Breast epithelium (tissue), 4 donors: ENCODE measurements around the gene GRSF1. TPM values are rescaled to one million over a fixed set of nuclear protein-coding genes. Genes with fewer than 3 reads are reported as not detected.

ENCODE experiments used
- DNase-seq, 2 donors: peaks; one replicate each; pipeline ENCODE4 v3.0.0-alpha.2; 2019; ENCODE audit warnings: low spot score in 2 of 2
- H3K27ac ChIP-seq, 2 donors: fragments of 200-600 bp; sonication (generic) in 1 of 2; one replicate each; pipeline ENCODE4 v1.5.1; 2016 to 2019; ENCODE audit warnings: mild to moderate bottlenecking in 1 of 2
- H3K27me3 ChIP-seq, 2 donors: fragments of 200-600 bp; sonication (generic) in 1 of 2; one replicate each; pipeline versions ENCODE4 v1.5.1 to v1.6.0; 2017 to 2019; ENCODE audit warnings: control low read depth in 1 of 2, mild to moderate bottlenecking in 1 of 2
- H3K36me3 ChIP-seq: fragments of 200-600 bp; one replicate; pipeline ENCODE4 v1.5.1; 2019
- H3K4me1 ChIP-seq, 2 donors: fragments of 200-600 bp; sonication (generic); one replicate each; pipeline ENCODE4 v1.5.1; 2016 to 2019; ENCODE audit warnings: control low read depth in 1 of 2
- H3K4me3 ChIP-seq, 3 donors: fragments of 200-600 bp; sonication (generic); 1 replicate in 2 of 3; 2 replicates in 1 of 3; pipeline ENCODE4 v1.5.1; 2016 to 2019; ENCODE audit warnings: mild to moderate bottlenecking in 3 of 3, moderate library complexity in 2 of 3
- H3K9me3 ChIP-seq, 2 donors: fragments of 200-600 bp; sonication (generic) in 1 of 2; one replicate each; pipeline ENCODE4 v1.5.1; 2016 to 2019; ENCODE audit warnings: control low read depth in 1 of 2
- POLR2A ChIP-seq: fragments of 450-650 bp; IDR thresholded peaks from one replicate; pipeline ENCODE4 v1.6.1; 2016; ENCODE audit warnings: antibody characterized with exemption, mild to moderate bottlenecking, moderate library complexity
- POLR2AphosphoS5 ChIP-seq, 3 donors: sonication (generic); formaldehyde crosslinking; IDR thresholded peaks; one replicate each; pipeline ENCODE4 v1.6.1; 2017; ENCODE audit warnings: antibody characterized with exemption in 3 of 3
- intact Hi-C: fragments of 100-400 bp; cut with DNase I; formaldehyde crosslinking; loops from one replicate; pipeline ENCODE4 v1.15.1; 2023; ENCODE audit warnings: low total_unique reads
- total RNA-seq, 3 donors: library from RNA; depleted of rRNA; stranded (reverse); fragments of >200 nt; gene quantifications; one replicate each; pipeline ENCODE4 v1.1.0, GENCODE V29; 2016
- TF ChIP-seq, protein P1 (sequence below), 3 donors: fragments of 450-650 bp; IDR thresholded peaks; one replicate each; pipeline ENCODE4 v1.5.1; 2016 to 2017; ENCODE audit warnings: antibody characterized with exemption in 3 of 3, mild to moderate bottlenecking in 3 of 3, moderate library complexity in 3 of 3

GRSF1 gene
- total RNA-seq, 3 donors from 2014 or later: 37.0 to 56.8 (median 55.0) TPM

DNA sequence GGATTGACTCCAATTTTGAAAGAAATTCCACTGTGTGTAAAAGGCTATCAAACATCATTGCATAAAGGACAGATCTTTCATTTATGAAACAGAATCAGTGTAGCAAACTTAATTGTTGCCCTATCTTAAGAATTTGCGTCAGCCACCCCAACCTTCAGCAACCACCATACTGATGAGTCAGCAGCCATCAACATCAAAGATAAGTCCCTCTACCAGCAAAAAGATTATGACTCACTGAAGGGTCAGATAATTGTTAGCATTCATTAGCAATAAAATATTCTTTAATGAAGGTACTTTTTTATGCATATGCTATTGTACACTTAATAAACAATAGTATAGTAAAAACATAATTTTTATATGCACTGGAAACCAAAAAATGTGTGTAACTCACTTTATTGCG, 15.8 kb upstream of the GRSF1 start:
- no peak for DNase-seq
- no peaks in the 10 kb centered on the region for H3K9me3 ChIP-seq
- TF ChIP-seq POLR2AphosphoS5 (IDR thresholded peaks at IDR 0.05): no peak
- TF ChIP-seq, protein P1, sequence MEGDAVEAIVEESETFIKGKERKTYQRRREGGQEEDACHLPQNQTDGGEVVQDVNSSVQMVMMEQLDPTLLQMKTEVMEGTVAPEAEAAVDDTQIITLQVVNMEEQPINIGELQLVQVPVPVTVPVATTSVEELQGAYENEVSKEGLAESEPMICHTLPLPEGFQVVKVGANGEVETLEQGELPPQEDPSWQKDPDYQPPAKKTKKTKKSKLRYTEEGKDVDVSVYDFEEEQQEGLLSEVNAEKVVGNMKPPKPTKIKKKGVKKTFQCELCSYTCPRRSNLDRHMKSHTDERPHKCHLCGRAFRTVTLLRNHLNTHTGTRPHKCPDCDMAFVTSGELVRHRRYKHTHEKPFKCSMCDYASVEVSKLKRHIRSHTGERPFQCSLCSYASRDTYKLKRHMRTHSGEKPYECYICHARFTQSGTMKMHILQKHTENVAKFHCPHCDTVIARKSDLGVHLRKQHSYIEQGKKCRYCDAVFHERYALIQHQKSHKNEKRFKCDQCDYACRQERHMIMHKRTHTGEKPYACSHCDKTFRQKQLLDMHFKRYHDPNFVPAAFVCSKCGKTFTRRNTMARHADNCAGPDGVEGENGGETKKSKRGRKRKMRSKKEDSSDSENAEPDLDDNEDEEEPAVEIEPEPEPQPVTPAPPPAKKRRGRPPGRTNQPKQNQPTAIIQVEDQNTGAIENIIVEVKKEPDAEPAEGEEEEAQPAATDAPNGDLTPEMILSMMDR (IDR thresholded peaks at IDR 0.05): no peak
- no peak for TF ChIP-seq POLR2A
- H3K27ac ChIP-seq: no peak overlapping the region
- H3K4me1 ChIP-seq: no peaks in the 10 kb centered on the region
- no peak overlapping the region for H3K4me3 ChIP-seq
- no peaks in the 10 kb centered on the region for H3K36me3 ChIP-seq
- no peaks in the 10 kb centered on the region for H3K27me3 ChIP-seq
- intact Hi-C loops: no loop called here

DNA sequence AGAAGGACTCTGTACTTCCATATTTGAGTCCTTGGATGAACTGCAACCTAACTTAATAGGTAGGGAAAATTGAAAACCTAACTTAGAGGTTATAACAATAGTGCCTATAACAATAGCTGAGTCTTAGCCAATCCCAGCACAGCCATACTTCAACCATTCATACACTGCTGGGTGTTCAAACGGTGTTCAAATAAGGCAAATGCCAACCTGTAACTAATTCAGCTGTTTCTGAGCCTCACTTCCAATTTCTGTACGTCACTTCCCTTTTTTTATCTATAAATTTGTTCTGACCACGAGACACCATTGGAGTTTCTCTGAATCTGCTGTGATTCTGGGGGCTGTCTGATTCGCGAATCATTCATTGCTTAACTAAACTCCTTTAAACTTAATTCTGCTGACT, 9.6 kb upstream of the GRSF1 start:
- no peak for DNase-seq
- Histone ChIP-seq H3K27me3 (no peaks in the 10 kb centered on the region), H3K27ac (no peak overlapping the region), H3K4me1 (no peaks in the 10 kb centered on the region), H3K4me3 (no peak overlapping the region), H3K9me3 (no peaks in the 10 kb centered on the region), H3K36me3 (no peaks in the 10 kb centered on the region)
- no peak for TF ChIP-seq POLR2AphosphoS5 (IDR thresholded peaks at IDR 0.05)
- TF ChIP-seq, protein P1 (IDR thresholded peaks at IDR 0.05): no peak
- no peak for TF ChIP-seq POLR2A
- intact Hi-C loops: no loop called here

DNA sequence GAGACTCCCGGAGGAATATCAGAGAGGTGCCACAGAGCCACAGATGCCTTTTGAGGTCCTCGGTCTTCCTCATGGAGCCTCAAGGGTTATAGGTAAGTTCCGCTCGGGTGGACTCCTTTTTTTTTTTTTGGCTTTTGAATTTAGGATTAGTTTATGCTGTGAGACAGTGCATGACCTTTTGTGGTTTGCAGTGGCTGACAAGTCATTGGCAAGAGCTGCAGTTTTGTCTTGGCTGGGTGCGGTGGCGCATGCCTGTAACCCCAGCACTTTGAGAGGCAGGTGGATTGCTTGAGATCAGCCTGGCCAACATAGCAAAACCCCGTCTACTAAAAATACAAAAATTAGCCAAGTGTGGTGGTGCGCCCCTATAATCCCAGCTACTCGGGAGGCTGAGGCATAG, 4.5 kb upstream of the GRSF1 start:
- TF ChIP-seq POLR2A: no peak
- TF ChIP-seq, protein P1 (IDR thresholded peaks at IDR 0.05): no peak
- no peak for TF ChIP-seq POLR2AphosphoS5 (IDR thresholded peaks at IDR 0.05)
- intact Hi-C loops: no loop called here
- no peaks in the 10 kb centered on the region for H3K36me3 ChIP-seq
- H3K4me3 ChIP-seq: no peak overlapping the region
- no peak overlapping the region for H3K27ac ChIP-seq
- no peaks in the 10 kb centered on the region for H3K9me3 ChIP-seq
- no peaks in the 10 kb centered on the region for H3K4me1 ChIP-seq
- no peaks in the 10 kb centered on the region for H3K27me3 ChIP-seq
- DNase-seq: no peak

DNA sequence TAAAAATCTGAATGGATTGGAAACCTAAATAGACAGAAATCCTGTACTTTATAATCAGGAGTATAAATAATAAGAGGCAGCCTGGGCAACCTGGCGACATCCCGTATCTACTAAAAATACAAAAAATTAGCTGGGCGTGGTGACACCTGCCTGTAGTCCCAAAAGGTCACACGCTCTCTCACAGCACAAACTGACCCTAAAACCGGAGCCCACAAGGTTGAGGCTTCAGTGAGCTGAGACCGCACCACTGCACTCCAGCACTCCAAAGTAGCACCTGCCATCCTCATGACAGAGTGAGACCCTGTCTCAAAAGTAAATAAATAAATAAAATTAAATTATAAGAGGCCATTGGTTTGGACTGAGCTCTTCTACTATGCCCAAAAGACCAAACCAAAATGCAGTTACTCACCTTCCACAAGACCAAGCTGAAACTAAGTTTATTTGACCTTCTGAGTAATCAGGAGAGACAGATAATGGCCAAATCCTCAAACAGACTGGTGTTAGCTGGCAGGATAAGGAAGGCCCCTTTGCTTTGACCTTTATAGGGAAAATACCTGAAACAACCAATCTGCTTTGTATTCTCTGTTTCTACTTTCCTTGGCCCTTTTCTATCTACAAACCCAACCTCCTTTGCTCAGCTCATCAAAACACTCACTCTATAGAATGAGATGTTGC, 3.2 kb upstream of the GRSF1 start:
- Histone ChIP-seq H3K27me3 (no peaks in the 10 kb centered on the region), H3K4me3 (no peak overlapping the region), H3K36me3 (no peaks in the 10 kb centered on the region), H3K27ac (no peak overlapping the region), H3K4me1 (no peaks in the 10 kb centered on the region), H3K9me3 (no peaks in the 10 kb centered on the region)
- TF ChIP-seq, protein P1 (IDR thresholded peaks at IDR 0.05): no peak
- TF ChIP-seq POLR2A (no peak), POLR2AphosphoS5 (IDR thresholded peaks at IDR 0.05) (no peak)
- intact Hi-C loops: no loop called here
- DNase-seq: no peak

DNA sequence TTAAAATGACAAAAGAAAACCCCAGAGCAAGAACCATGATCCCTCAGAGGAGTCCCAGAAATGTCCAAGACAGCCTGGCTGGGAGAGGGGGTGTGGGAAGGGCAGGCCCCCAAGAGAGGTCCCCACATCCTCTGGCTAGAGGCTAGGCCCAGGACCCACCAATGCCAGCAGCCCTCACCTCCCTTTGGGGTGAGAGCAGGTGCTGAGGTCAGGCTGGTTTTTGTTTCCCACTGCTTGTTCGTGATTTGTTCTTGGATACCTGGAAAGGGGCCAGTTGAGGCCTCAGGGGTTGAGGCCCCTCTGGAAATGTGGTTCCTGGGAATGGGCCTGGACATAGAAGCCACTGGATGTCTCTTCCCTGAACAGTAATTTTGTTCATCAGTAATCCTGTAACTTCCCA, 2.3 kb upstream of the GRSF1 start:
- TF ChIP-seq, protein P1 (IDR thresholded peaks at IDR 0.05): no peak
- no peak for TF ChIP-seq POLR2AphosphoS5 (IDR thresholded peaks at IDR 0.05)
- no peak for TF ChIP-seq POLR2A
- Histone ChIP-seq H3K27ac (peak overlapping the region in 1 of 2 donors; percentile 32), H3K27me3 (no peaks in the 10 kb centered on the region), H3K36me3 (no peaks in the 10 kb centered on the region), H3K9me3 (no peaks in the 10 kb centered on the region), H3K4me1 (no peaks in the 10 kb centered on the region), H3K4me3 (no peak overlapping the region)
- intact Hi-C loops: no loop called here
- DNase-seq: no peak
